Measurements from ENCODE around the gene IMMP2L. TPM values are rescaled to one million over a fixed set of nuclear protein-coding genes. Genes with fewer than 3 reads are reported as not detected.

IMMP2L gene
- total and polyA plus RNA-seq, 2 experiments from 2014 or later = 10.1 to 10.4 TPM

DNA sequence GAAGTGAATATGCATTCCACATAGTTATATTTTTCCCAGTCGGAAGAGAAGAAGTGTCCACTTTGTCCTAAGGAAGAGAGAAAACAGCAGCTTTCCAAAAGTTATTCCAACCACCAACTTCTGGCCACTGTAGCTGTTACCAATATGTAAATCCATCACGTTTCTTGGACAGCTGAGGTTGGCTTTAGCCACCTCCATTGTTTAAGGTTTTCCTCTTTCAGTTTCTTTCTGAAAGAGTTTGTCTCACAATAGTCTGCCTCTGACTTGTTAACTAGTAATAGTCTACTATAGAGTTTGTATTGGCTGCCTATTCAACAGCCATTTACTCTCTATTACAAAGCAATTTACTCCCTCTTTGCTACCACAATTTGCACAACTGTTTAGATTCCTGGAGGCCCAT is 929.0 kb downstream of the IMMP2L start:
- Histone ChIP-seq H3F3A (ENCODE audit: insufficient read depth) (no peaks in the 10 kb centered on the region), H3K4me2 (ENCODE audit: unreplicated experiment) (no peak overlapping the region), H3K9me2 (ENCODE audit: insufficient read depth) (no peaks in the 10 kb centered on the region), H3K9me3 (ENCODE audit: low read depth) (no peaks in the 10 kb centered on the region), H3K79me2 (ENCODE audit: insufficient read depth) (no peaks in the 10 kb centered on the region), H3K36me3 (ENCODE audit: low read depth) (no peaks in the 10 kb centered on the region), H3K27ac (no peak overlapping the region), H3K9ac (no peak overlapping the region), H4K20me1 (ENCODE audit: insufficient read depth) (no peaks in the 10 kb centered on the region), H3K4me3 (no peak overlapping the region), H2AFZ (no peak overlapping the region), H3K27me3 (replicated peaks; ENCODE audit: insufficient read depth) (no peaks in the 10 kb centered on the region), H3K4me1 (ENCODE audit: insufficient read depth) (no peaks in the 10 kb centered on the region)
- in situ Hi-C loops (cut with MboI) = no loop called here
- 3% methylated on average over 2 of the region's 2 CpGs for WGBS, 2 experiments (ENCODE audit: low coverage in 1 of 2, low lambda C conversion rate in 2 of 2, missing lambda C conversion rate in 2 of 2)
- TF ChIP-seq EZH2phosphoT487 (IDR thresholded peaks at IDR 0.05; ENCODE audit: insufficient read depth, low read depth) = no peak
- TF ChIP-seq EZH2 (IDR thresholded peaks at IDR 0.05; ENCODE audit: insufficient read depth, poor library complexity, severe bottlenecking) = no peak
- no peak for DNase-seq

DNA sequence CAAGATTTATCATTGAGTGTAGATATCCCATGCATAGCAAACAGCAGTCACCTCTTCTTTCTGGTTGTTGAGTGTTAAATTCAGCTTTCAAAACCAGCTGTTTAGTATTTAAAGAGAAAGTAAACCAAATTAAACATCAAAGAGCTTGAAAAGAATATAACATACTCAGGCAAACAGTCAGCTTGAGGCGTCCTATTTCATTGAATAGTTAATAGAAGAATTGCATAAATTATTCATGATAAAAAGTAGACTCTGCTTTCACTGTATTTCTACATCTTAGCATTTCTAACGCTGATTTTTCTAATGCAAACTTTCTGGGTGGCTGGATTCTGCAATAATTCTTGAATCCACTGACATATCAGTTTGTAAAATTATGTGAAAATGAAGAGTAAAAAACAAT is 935.9 kb downstream of the IMMP2L start:
- Histone ChIP-seq H3K27ac (no peak overlapping the region), H3K4me1 (ENCODE audit: insufficient read depth) (no peaks in the 10 kb centered on the region), H3K9me2 (ENCODE audit: insufficient read depth) (no peaks in the 10 kb centered on the region), H3K27me3 (replicated peaks; ENCODE audit: insufficient read depth) (no peaks in the 10 kb centered on the region), H3K79me2 (ENCODE audit: insufficient read depth) (no peaks in the 10 kb centered on the region), H3K9me3 (ENCODE audit: low read depth) (no peaks in the 10 kb centered on the region), H4K20me1 (ENCODE audit: insufficient read depth) (no peaks in the 10 kb centered on the region), H3K4me3 (no peak overlapping the region), H3K4me2 (ENCODE audit: unreplicated experiment) (no peak overlapping the region), H3K36me3 (ENCODE audit: low read depth) (no peaks in the 10 kb centered on the region), H3F3A (ENCODE audit: insufficient read depth) (no peaks in the 10 kb centered on the region), H2AFZ (no peak overlapping the region), H3K9ac (no peak overlapping the region)
- DNase-seq = no peak
- 13 to 16% methylated on average over 2 of the region's 2 CpGs for WGBS, 2 experiments (ENCODE audit: low coverage in 1 of 2, low lambda C conversion rate in 2 of 2, missing lambda C conversion rate in 2 of 2)
- TF ChIP-seq EZH2 (IDR thresholded peaks at IDR 0.05; ENCODE audit: insufficient read depth, poor library complexity, severe bottlenecking) (no peak), EZH2phosphoT487 (IDR thresholded peaks at IDR 0.05; ENCODE audit: insufficient read depth, low read depth) (no peak)
- in situ Hi-C loops (cut with MboI) = no loop called here

GRCh38 chr7:110625294-110625693 is 937.0 kb downstream of the IMMP2L start:
- Histone ChIP-seq H3K9me3 (ENCODE audit: low read depth) (no peaks in the 10 kb centered on the region), H3K9ac (no peak overlapping the region), H3K27me3 (replicated peaks; ENCODE audit: insufficient read depth) (no peaks in the 10 kb centered on the region), H3K36me3 (ENCODE audit: low read depth) (no peaks in the 10 kb centered on the region), H3K4me3 (no peak overlapping the region), H4K20me1 (ENCODE audit: insufficient read depth) (no peaks in the 10 kb centered on the region), H3K4me2 (ENCODE audit: unreplicated experiment) (no peak overlapping the region), H3K27ac (no peak overlapping the region), H2AFZ (no peak overlapping the region), H3F3A (ENCODE audit: insufficient read depth) (no peaks in the 10 kb centered on the region), H3K9me2 (ENCODE audit: insufficient read depth) (no peaks in the 10 kb centered on the region), H3K4me1 (ENCODE audit: insufficient read depth) (no peaks in the 10 kb centered on the region), H3K79me2 (ENCODE audit: insufficient read depth) (no peaks in the 10 kb centered on the region)
- in situ Hi-C loops (cut with MboI) = no loop called here
- TF ChIP-seq EZH2 (IDR thresholded peaks at IDR 0.05; ENCODE audit: insufficient read depth, poor library complexity, severe bottlenecking) (no peak), EZH2phosphoT487 (IDR thresholded peaks at IDR 0.05; ENCODE audit: insufficient read depth, low read depth) (no peak)
- DNase-seq = no peak
- WGBS, 2 experiments (ENCODE audit: low coverage in 1 of 2, low lambda C conversion rate in 2 of 2, missing lambda C conversion rate in 2 of 2) = 29 to 30% methylated on average over 3 of the region's 3 CpGs

DNA sequence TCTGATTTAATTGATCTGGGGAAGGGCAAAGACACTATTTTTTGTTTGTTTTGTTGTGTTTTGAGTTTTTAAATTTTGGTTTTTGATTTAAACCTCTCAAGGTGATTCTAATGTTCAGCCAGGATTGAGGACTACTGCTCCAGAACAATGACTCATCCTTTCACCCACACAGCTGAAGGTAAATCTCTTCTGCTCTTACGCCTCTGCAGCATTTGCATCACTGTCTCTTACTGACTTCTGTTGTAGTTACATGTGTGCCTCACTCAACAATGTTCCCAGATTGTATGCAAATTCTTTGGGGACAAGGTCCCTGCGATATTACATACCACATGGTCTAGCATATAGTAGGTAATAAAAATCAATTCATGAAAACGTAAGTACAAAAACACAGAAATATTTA is 938.9 kb downstream of the IMMP2L start:
- Histone ChIP-seq H3K4me1 (ENCODE audit: insufficient read depth) (no peaks in the 10 kb centered on the region), H3K4me3 (no peak overlapping the region), H3K36me3 (ENCODE audit: low read depth) (no peaks in the 10 kb centered on the region), H3K79me2 (ENCODE audit: insufficient read depth) (no peaks in the 10 kb centered on the region), H3K4me2 (ENCODE audit: unreplicated experiment) (no peak overlapping the region), H2AFZ (no peak overlapping the region), H3K27ac (no peak overlapping the region), H3K9me3 (ENCODE audit: low read depth) (no peaks in the 10 kb centered on the region), H3K9ac (no peak overlapping the region), H3F3A (ENCODE audit: insufficient read depth) (no peaks in the 10 kb centered on the region), H4K20me1 (ENCODE audit: insufficient read depth) (no peaks in the 10 kb centered on the region), H3K27me3 (replicated peaks; ENCODE audit: insufficient read depth) (no peaks in the 10 kb centered on the region), H3K9me2 (ENCODE audit: insufficient read depth) (no peaks in the 10 kb centered on the region)
- no peak for DNase-seq
- no peak for TF ChIP-seq EZH2phosphoT487 (IDR thresholded peaks at IDR 0.05; ENCODE audit: insufficient read depth, low read depth)
- no peak for TF ChIP-seq EZH2 (IDR thresholded peaks at IDR 0.05; ENCODE audit: insufficient read depth, poor library complexity, severe bottlenecking)
- WGBS, 2 experiments (ENCODE audit: low coverage in 1 of 2, low lambda C conversion rate in 2 of 2, missing lambda C conversion rate in 2 of 2) = 42 to 45% methylated on average over 3 of the region's 3 CpGs
- in situ Hi-C loops (cut with MboI) = no loop called here

DNA sequence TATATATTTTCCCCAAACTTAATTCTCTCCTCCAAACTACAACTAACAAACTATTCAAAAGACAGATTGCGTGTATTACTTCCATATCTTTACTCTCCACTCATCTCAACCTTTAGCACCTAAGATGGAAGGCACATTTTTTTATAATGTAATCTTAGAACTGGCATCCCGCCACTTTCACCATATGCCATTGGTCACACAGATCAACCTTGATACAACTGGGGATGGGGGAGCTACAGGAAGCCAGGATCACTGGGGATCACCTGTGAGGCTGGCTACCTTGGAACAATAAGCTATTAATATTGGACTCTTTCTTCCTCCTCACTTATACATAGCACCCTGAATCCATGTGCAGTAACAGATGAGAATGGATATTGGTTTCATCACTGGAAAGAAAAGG is 941.0 kb downstream of the IMMP2L start:
- WGBS, 2 experiments (ENCODE audit: low coverage in 1 of 2, low lambda C conversion rate in 2 of 2, missing lambda C conversion rate in 2 of 2) = 6 to 14% methylated on average over 2 of the region's 2 CpGs
- no peaks in the 10 kb centered on the region for H4K20me1 ChIP-seq (ENCODE audit: insufficient read depth)
- no peaks in the 10 kb centered on the region for H3K36me3 ChIP-seq (ENCODE audit: low read depth)
- no peaks in the 10 kb centered on the region for H3K9me3 ChIP-seq (ENCODE audit: low read depth)
- H3K9ac ChIP-seq = no peak overlapping the region
- H3K79me2 ChIP-seq (ENCODE audit: insufficient read depth) = no peaks in the 10 kb centered on the region
- TF ChIP-seq EZH2 (IDR thresholded peaks at IDR 0.05; ENCODE audit: insufficient read depth, poor library complexity, severe bottlenecking) (no peak), EZH2phosphoT487 (IDR thresholded peaks at IDR 0.05; ENCODE audit: insufficient read depth, low read depth) (no peak)
- no peak overlapping the region for H2AFZ ChIP-seq
- H3K4me1 ChIP-seq (ENCODE audit: insufficient read depth) = no peaks in the 10 kb centered on the region
- no peak overlapping the region for H3K4me2 ChIP-seq (ENCODE audit: unreplicated experiment)
- H3K9me2 ChIP-seq (ENCODE audit: insufficient read depth) = no peaks in the 10 kb centered on the region
- no peak for DNase-seq
- H3K27me3 ChIP-seq (replicated peaks; ENCODE audit: insufficient read depth) = no peaks in the 10 kb centered on the region
- in situ Hi-C loops (cut with MboI) = no loop called here
- H3F3A ChIP-seq (ENCODE audit: insufficient read depth) = no peaks in the 10 kb centered on the region
- no peak overlapping the region for H3K27ac ChIP-seq
- H3K4me3 ChIP-seq = no peak overlapping the region

All from GM23248 (cell line).